Liver (tissue), 9 donors: ENCODE data around the gene PHYKPL. TPM values are rescaled to one million over a fixed set of nuclear protein-coding genes. Genes with fewer than 3 reads are reported as not detected.

Experiments used
- DNase-seq: peaks from one replicate; pipeline ENCODE4 v3.0.0-alpha.2; 2017; ENCODE audit warnings: low spot score
- H3K27ac ChIP-seq, 2 donors: one replicate each; pipeline ENCODE4 v1.7.0; 2013; ENCODE audit warnings: inconsistent platforms in 2 of 2, low read length in 2 of 2, control low read depth in 1 of 2, low read depth in 1 of 2, mild to moderate bottlenecking in 1 of 2
- H3K27me3 ChIP-seq, 4 donors: one replicate each; pipeline versions ENCODE4 v1.6.1 to v1.7.0; 2013; ENCODE audit warnings: low read length in 3 of 4, inconsistent platforms in 1 of 4, mild to moderate bottlenecking in 1 of 4, moderate library complexity in 1 of 4; ENCODE audit not compliant: control insufficient read depth in 4 of 4, insufficient read depth in 4 of 4
- H3K36me3 ChIP-seq, 4 donors: one replicate each; pipeline versions ENCODE4 v1.6.1 to v1.7.0; 2013; ENCODE audit warnings: low read length in 3 of 4, mild to moderate bottlenecking in 3 of 4, low read depth in 1 of 4, moderate library complexity in 1 of 4; ENCODE audit not compliant: control insufficient read depth in 4 of 4, insufficient read depth in 3 of 4
- H3K4me1 ChIP-seq, 4 donors: one replicate each; pipeline versions ENCODE4 v1.6.1 to v1.7.0; 2013; ENCODE audit warnings: low read length in 3 of 4, mild to moderate bottlenecking in 3 of 4, moderate library complexity in 1 of 4; ENCODE audit not compliant: control insufficient read depth in 4 of 4, insufficient read depth in 4 of 4
- H3K4me3 ChIP-seq, 3 donors: one replicate each; pipeline versions ENCODE4 v1.6.1 to v1.7.0; 2013; ENCODE audit warnings: low read length in 3 of 3, control low read depth in 1 of 3, low read depth in 1 of 3, mild to moderate bottlenecking in 1 of 3
- H3K9ac ChIP-seq, 2 donors: one replicate each; pipeline ENCODE4 v1.7.0; 2013; ENCODE audit warnings: low read length in 2 of 2, mild to moderate bottlenecking in 2 of 2, moderate library complexity in 2 of 2, control low read depth in 1 of 2, low read depth in 1 of 2
- H3K9me3 ChIP-seq, 4 donors: one replicate each; pipeline versions ENCODE4 v1.6.1 to v1.7.0; 2013; ENCODE audit warnings: low read length in 3 of 4; ENCODE audit not compliant: control insufficient read depth in 4 of 4
- EGR1 ChIP-seq, 2 donors: IDR thresholded peaks; 2 replicates each; pipeline ENCODE4 v1.6.1; 2016 to 2018; ENCODE audit warnings: antibody characterized with exemption in 2 of 2, low read depth in 2 of 2
- FOXA2 ChIP-seq: IDR thresholded peaks from 2 replicates; pipeline ENCODE4 v1.6.1; 2016; ENCODE audit warnings: antibody characterized with exemption
- GABPA ChIP-seq, 2 donors: IDR thresholded peaks in 1 of 2; conservative IDR thresholded peaks in 1 of 2; 2 replicates each; pipeline ENCODE4 v1.6.1; 2016; ENCODE audit warnings: antibody characterized with exemption in 2 of 2, mild to moderate bottlenecking in 1 of 2, moderate library complexity in 1 of 2
- HNF4A ChIP-seq, 2 donors: conservative IDR thresholded peaks; 2 replicates each; pipeline ENCODE4 v1.6.1; 2016; ENCODE audit warnings: antibody characterized with exemption in 2 of 2, mild to moderate bottlenecking in 2 of 2
- HNF4G ChIP-seq: IDR thresholded peaks from 2 replicates; pipeline ENCODE4 v1.6.1; 2016; ENCODE audit warnings: antibody characterized with exemption
- JUND ChIP-seq, 2 donors: IDR thresholded peaks; 2 replicates each; pipeline ENCODE4 v1.6.1; 2016; ENCODE audit warnings: antibody characterized with exemption in 2 of 2
- NR2F2 ChIP-seq: IDR thresholded peaks from 2 replicates; pipeline ENCODE4 v1.6.1; 2016; ENCODE audit warnings: antibody characterized with exemption
- RAD21 ChIP-seq, 2 donors: IDR thresholded peaks; 2 replicates each; pipeline ENCODE4 v1.6.1; 2016; ENCODE audit warnings: antibody characterized with exemption in 2 of 2, mild to moderate bottlenecking in 2 of 2
- SP1 ChIP-seq: IDR thresholded peaks from 2 replicates; pipeline ENCODE4 v1.6.1; 2018; ENCODE audit warnings: antibody characterized with exemption, mild to moderate bottlenecking
- TAF1 ChIP-seq: conservative IDR thresholded peaks from 2 replicates; pipeline ENCODE4 v1.6.1; 2016; ENCODE audit warnings: antibody characterized with exemption, mild to moderate bottlenecking
- YY1 ChIP-seq: IDR thresholded peaks from 2 replicates; pipeline ENCODE4 v1.6.1; 2016; ENCODE audit warnings: antibody characterized with exemption, mild to moderate bottlenecking
- WGBS: extraction: QIAGEN DNeasy Blood & Tissue Kit; methylation state at CpG from one replicate; pipeline ENCODE4 v1.1.7; 2013; 5-methylcytosine and 5-hydroxymethylcytosine counted together
- polyA plus RNA-seq, 2 donors: library from polyadenylated mRNA; stranded (reverse) in 1 of 2; unstranded in 1 of 2; fragments of 200-250 nt in 1 of 2; fragments of >200 nt in 1 of 2; fragmentation: Nextera tagmentation in 1 of 2; extraction: Ambion mirVana in 1 of 2; gene quantifications; one replicate each; pipeline versions ENCODE4 v1.2.1 to v1.2.3, GENCODE V29; 2013 to 2015
- total RNA-seq, 2 donors: library from RNA; depleted of rRNA; stranded (reverse); fragments of >200 nt; gene quantifications; one replicate each; pipeline ENCODE4 v1.2.3, GENCODE V29; 2014
- TF ChIP-seq, protein P1 (sequence below): IDR thresholded peaks from 2 replicates; pipeline ENCODE4 v1.6.1; 2016; ENCODE audit warnings: antibody characterized with exemption, mild to moderate bottlenecking
- TF ChIP-seq, protein P2 (sequence below): IDR thresholded peaks from 2 replicates; pipeline ENCODE4 v1.6.1; 2016; ENCODE audit warnings: antibody characterized with exemption
- TF ChIP-seq, protein P3 (sequence below): IDR thresholded peaks from 2 replicates; pipeline ENCODE4 v1.6.1; 2016; ENCODE audit warnings: antibody characterized with exemption
- TF ChIP-seq, protein P4 (sequence below): fragments of 150-350 bp; IDR thresholded peaks from 2 replicates; pipeline ENCODE4 v1.5.1; 2017; ENCODE audit warnings: improper control_type of control experiment, low read depth, low read length; ENCODE audit not compliant: missing input control
- TF ChIP-seq, protein P5 (sequence below): IDR thresholded peaks from 2 replicates; pipeline ENCODE4 v1.6.1; 2016; ENCODE audit warnings: antibody characterized with exemption
- donor health status: healthy.
- donor health status: healthy.
- donor health status: healthy.
- donor health status: healthy.
- donor health status: healthy.

PHYKPL gene
- total and polyA plus RNA-seq, 4 donors: 25.6 to 103 (median 45.0) TPM

DNA sequence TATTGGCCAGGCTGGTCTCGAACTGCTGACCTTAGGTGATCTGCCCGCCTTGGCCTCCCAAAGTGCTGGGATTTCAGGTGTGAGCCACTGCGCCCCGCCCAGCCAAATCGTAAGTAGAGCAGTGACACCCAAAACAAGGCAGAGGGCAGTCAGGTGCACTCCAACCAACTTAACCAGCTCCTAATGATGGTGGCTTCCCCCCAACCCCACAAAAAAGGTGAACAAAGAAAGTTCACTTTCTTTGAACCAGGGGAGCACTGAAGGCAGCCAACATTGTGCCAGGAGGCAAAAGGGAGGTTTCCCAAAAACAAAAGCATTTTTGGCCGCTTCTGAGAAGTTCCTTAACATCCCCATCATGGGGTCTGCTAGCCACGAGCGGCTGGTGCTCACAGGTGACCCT is 55.0 kb downstream of the PHYKPL start:
- no peak overlapping the region for H3K9ac ChIP-seq
- no peak overlapping the region for H3K4me3 ChIP-seq
- peaks cover 0 to 2% (median 0%) of the 10 kb centered on the region in 4 donors for H3K27me3 ChIP-seq
- TF ChIP-seq, protein P1, sequence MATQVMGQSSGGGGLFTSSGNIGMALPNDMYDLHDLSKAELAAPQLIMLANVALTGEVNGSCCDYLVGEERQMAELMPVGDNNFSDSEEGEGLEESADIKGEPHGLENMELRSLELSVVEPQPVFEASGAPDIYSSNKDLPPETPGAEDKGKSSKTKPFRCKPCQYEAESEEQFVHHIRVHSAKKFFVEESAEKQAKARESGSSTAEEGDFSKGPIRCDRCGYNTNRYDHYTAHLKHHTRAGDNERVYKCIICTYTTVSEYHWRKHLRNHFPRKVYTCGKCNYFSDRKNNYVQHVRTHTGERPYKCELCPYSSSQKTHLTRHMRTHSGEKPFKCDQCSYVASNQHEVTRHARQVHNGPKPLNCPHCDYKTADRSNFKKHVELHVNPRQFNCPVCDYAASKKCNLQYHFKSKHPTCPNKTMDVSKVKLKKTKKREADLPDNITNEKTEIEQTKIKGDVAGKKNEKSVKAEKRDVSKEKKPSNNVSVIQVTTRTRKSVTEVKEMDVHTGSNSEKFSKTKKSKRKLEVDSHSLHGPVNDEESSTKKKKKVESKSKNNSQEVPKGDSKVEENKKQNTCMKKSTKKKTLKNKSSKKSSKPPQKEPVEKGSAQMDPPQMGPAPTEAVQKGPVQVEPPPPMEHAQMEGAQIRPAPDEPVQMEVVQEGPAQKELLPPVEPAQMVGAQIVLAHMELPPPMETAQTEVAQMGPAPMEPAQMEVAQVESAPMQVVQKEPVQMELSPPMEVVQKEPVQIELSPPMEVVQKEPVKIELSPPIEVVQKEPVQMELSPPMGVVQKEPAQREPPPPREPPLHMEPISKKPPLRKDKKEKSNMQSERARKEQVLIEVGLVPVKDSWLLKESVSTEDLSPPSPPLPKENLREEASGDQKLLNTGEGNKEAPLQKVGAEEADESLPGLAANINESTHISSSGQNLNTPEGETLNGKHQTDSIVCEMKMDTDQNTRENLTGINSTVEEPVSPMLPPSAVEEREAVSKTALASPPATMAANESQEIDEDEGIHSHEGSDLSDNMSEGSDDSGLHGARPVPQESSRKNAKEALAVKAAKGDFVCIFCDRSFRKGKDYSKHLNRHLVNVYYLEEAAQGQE: no peak
- TF ChIP-seq JUND (IDR thresholded peaks at IDR 0.05): no peak
- TF ChIP-seq, protein P2, sequence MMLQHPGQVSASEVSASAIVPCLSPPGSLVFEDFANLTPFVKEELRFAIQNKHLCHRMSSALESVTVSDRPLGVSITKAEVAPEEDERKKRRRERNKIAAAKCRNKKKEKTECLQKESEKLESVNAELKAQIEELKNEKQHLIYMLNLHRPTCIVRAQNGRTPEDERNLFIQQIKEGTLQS: no peak
- TF ChIP-seq HNF4A (conservative IDR thresholded peaks at IDR 0.05): no peak
- no peak for TF ChIP-seq YY1
- no peak for TF ChIP-seq NR2F2
- TF ChIP-seq SP1: no peak
- TF ChIP-seq HNF4G: no peak
- TF ChIP-seq RAD21 (IDR thresholded peaks at IDR 0.05): no peak
- no peak for TF ChIP-seq EGR1 (IDR thresholded peaks at IDR 0.05; ENCODE audit: low read depth in 2 of 2)
- TF ChIP-seq, protein P3, sequence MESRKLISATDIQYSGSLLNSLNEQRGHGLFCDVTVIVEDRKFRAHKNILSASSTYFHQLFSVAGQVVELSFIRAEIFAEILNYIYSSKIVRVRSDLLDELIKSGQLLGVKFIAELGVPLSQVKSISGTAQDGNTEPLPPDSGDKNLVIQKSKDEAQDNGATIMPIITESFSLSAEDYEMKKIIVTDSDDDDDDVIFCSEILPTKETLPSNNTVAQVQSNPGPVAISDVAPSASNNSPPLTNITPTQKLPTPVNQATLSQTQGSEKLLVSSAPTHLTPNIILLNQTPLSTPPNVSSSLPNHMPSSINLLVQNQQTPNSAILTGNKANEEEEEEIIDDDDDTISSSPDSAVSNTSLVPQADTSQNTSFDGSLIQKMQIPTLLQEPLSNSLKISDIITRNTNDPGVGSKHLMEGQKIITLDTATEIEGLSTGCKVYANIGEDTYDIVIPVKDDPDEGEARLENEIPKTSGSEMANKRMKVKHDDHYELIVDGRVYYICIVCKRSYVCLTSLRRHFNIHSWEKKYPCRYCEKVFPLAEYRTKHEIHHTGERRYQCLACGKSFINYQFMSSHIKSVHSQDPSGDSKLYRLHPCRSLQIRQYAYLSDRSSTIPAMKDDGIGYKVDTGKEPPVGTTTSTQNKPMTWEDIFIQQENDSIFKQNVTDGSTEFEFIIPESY: no peak
- TF ChIP-seq TAF1: no peak
- no peak for TF ChIP-seq GABPA (IDR thresholded peaks at IDR 0.05 in 1 of 2, conservative IDR thresholded peaks at IDR 0.05 in 1 of 2)
- TF ChIP-seq, protein P4, sequence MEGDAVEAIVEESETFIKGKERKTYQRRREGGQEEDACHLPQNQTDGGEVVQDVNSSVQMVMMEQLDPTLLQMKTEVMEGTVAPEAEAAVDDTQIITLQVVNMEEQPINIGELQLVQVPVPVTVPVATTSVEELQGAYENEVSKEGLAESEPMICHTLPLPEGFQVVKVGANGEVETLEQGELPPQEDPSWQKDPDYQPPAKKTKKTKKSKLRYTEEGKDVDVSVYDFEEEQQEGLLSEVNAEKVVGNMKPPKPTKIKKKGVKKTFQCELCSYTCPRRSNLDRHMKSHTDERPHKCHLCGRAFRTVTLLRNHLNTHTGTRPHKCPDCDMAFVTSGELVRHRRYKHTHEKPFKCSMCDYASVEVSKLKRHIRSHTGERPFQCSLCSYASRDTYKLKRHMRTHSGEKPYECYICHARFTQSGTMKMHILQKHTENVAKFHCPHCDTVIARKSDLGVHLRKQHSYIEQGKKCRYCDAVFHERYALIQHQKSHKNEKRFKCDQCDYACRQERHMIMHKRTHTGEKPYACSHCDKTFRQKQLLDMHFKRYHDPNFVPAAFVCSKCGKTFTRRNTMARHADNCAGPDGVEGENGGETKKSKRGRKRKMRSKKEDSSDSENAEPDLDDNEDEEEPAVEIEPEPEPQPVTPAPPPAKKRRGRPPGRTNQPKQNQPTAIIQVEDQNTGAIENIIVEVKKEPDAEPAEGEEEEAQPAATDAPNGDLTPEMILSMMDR: no peak
- no peak for TF ChIP-seq FOXA2
- 87% methylated on average over 8 of the region's 8 CpGs for WGBS
- no peak for DNase-seq
- H3K9me3 ChIP-seq: no peaks in the 10 kb centered on the region
- no peaks in the 10 kb centered on the region for H3K4me1 ChIP-seq
- no peaks in the 10 kb centered on the region for H3K36me3 ChIP-seq
- no peak overlapping the region for H3K27ac ChIP-seq

DNA sequence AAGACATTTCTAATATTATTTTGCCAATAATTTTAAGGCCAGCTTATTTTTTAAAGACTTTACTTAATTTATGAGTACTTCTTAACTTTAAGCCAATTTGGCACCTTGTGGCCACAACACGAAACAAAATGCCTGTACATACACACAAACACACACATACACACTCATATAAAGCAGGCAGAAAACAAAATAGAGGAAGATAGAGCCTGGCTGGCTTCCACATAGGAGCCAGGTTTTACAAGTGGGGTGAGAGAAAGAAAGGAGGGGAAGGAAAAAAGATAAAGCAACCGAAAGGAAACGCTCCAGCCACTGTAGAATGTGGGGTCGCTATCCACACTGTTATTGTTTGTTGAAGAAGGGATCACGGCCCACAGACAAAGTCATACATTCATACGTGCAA is 55.8 kb downstream of the PHYKPL start:
- TF ChIP-seq, protein P5, sequence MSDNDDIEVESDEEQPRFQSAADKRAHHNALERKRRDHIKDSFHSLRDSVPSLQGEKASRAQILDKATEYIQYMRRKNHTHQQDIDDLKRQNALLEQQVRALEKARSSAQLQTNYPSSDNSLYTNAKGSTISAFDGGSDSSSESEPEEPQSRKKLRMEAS: no peak
- TF ChIP-seq YY1: no peak
- TF ChIP-seq, protein P2: no peak
- no peaks in the 10 kb centered on the region for H3K36me3 ChIP-seq
- no peak overlapping the region for H3K9ac ChIP-seq
- H3K27me3 ChIP-seq: peaks cover 0 to 2% (median 0%) of the 10 kb centered on the region in 4 donors
- no peaks in the 10 kb centered on the region for H3K9me3 ChIP-seq
- no peak overlapping the region for H3K27ac ChIP-seq
- no peak overlapping the region for H3K4me3 ChIP-seq
- no peaks in the 10 kb centered on the region for H3K4me1 ChIP-seq
- DNase-seq: no peak
- 74% methylated on average over 6 of the region's 6 CpGs for WGBS
